ENCODE data around the gene GIPR. TPM values are rescaled to one million over a fixed set of nuclear protein-coding genes. Genes with fewer than 3 reads are reported as not detected.
A peak's percentile ranks its signal among the peaks of the same experiment; 100 is the strongest.
"Not testable (repeated sequence)": the region's sequence is repeated elsewhere in the genome, so short reads cannot be mapped to it uniquely, and the experiment has no call there.

The GIPR gene
- total and polyA plus RNA-seq, 10 of the 15 experiments (the other 5 are each of a cell fraction or from before 2014, with no cell fraction given): 1.7 to 26.3 (median 13.7) TPM

- not testable (repeated sequence) for BruUV-seq (replicated peaks); FAIRE-seq
Observed at GRCh38 chr19:45720065-45720464, 52.0 kb downstream of the GIPR start.

DNA sequence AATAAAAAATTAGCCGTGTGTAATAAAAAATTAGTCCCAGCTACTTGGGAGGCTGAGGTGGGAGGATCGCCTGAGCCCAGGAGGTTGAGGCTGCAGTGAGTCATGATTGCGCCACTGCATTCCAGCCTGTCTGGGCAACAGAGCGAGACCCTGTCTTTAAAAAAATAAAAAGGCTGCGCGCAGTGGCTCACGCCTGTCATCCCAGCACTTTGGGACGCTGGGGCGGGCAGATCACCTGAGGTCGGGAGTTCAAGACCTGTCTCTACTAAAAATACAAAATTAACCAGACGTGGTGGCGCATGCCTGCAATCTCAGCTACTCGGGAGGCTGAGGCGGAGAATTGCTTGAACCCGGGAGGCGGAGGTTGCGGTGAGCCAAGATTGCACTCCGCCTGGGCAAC lies 60.7 kb downstream of the GIPR start:
- H3K27ac ChIP-seq (ENCODE audit: control insufficient read depth, insufficient read depth); H3K4me1 ChIP-seq (ENCODE audit: control insufficient read depth, insufficient read depth, low read length); intact Hi-C loops (cut with micrococcal nuclease; ENCODE audit: unreplicated experiment); RAD21 ChIA-PET (ENCODE audit: unreplicated experiment); H3K9me3 ChIP-seq (replicated peaks; ENCODE audit: control insufficient read depth, insufficient read depth, low read length); H3K27me3 ChIP-seq (replicated peaks in 1 of 2; ENCODE audit: control insufficient read depth in 2 of 2, insufficient read depth in 2 of 2, low read length in 1 of 2); BruUV-seq (replicated peaks); H3K9ac ChIP-seq (ENCODE audit: control insufficient read depth, insufficient read depth, low read length); H4K20me1 ChIP-seq (ENCODE audit: control insufficient read depth, insufficient read depth); FAIRE-seq; H3K36me3 ChIP-seq (ENCODE audit: control insufficient read depth in 2 of 2, insufficient read depth in 2 of 2, low read length in 1 of 2); in situ Hi-C loops (cut with MboI); DNase-seq (ENCODE audit: low read depth, low spot score); H2AFZ ChIP-seq (ENCODE audit: control insufficient read depth, low read depth, low read length); ATAC-seq: not testable (repeated sequence)
- POLR2A ChIA-PET: interaction anchor here (3.8 kb wide), 1 partner anchor 11 kb away, joined by 58 read pairs; no protein-coding TSS in a partner anchor
- CTCF ChIA-PET: interaction anchor here (1.9 kb wide), 1 partner anchor 71 kb away, joined by 5 read pairs; no protein-coding TSS in a partner anchor
- Histone ChIP-seq H3K4me3 (peak overlapping the region; percentile 60; the same call in 1 of the 2 replicates), H3K79me2 (ENCODE audit: control insufficient read depth, insufficient read depth, low read length) (peaks cover 71% of the 10 kb centered on the region), H3K4me2 (ENCODE audit: control insufficient read depth, insufficient read depth) (peak overlapping the region; percentile 31)
- TF ChIP-seq, protein P1, sequence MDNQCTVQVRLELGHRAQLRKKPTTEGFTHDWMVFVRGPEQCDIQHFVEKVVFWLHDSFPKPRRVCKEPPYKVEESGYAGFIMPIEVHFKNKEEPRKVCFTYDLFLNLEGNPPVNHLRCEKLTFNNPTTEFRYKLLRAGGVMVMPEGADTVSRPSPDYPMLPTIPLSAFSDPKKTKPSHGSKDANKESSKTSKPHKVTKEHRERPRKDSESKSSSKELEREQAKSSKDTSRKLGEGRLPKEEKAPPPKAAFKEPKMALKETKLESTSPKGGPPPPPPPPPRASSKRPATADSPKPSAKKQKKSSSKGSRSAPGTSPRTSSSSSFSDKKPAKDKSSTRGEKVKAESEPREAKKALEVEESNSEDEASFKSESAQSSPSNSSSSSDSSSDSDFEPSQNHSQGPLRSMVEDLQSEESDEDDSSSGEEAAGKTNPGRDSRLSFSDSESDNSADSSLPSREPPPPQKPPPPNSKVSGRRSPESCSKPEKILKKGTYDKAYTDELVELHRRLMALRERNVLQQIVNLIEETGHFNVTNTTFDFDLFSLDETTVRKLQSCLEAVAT (IDR thresholded peaks at IDR 0.05): peak; percentile 76; the same call in 1 of the 2 replicates
- 98% methylated on average over 18 of the region's 18 CpGs for WGBS (ENCODE audit: insufficient coverage, insufficient replicate concordance, low lambda C conversion rate, missing lambda C conversion rate)
- SMC1A ChIA-PET (ENCODE audit: uncharacterized antibody, unreplicated experiment): interaction anchor here (2.2 to 2.9 kb wide), 2 partner anchors 12 to 37 kb away, joined by 11 to 35 read pairs; partner anchors contain the start of genes QPCTL and SNRPD2

More at GRCh38 chr19:45720065-45720464, 52.0 kb downstream of the GIPR start:
- DNase-seq (ENCODE audit: low read depth, low spot score); H3K9ac ChIP-seq (ENCODE audit: control insufficient read depth, insufficient read depth, low read length); H3K27ac ChIP-seq (ENCODE audit: control insufficient read depth, insufficient read depth); H3K27me3 ChIP-seq (replicated peaks in 1 of 2; ENCODE audit: control insufficient read depth in 2 of 2, insufficient read depth in 2 of 2, low read length in 1 of 2); intact Hi-C loops (cut with micrococcal nuclease; ENCODE audit: unreplicated experiment); H3K4me2 ChIP-seq (ENCODE audit: control insufficient read depth, insufficient read depth); in situ Hi-C loops (cut with MboI); H4K20me1 ChIP-seq (ENCODE audit: control insufficient read depth, insufficient read depth); H3K9me3 ChIP-seq (replicated peaks; ENCODE audit: control insufficient read depth, insufficient read depth, low read length); ATAC-seq; H2AFZ ChIP-seq (ENCODE audit: control insufficient read depth, low read depth, low read length); H3K4me3 ChIP-seq: not testable (repeated sequence)
- POLR2A ChIA-PET: interaction anchor here (1.1 to 5.9 kb wide), 2 partner anchors 10 to 28 kb away, joined by 3 to 58 read pairs; partner anchors contain the start of genes FBXO46 and SNRPD2
- Histone ChIP-seq H3K4me1 (ENCODE audit: control insufficient read depth, insufficient read depth, low read length) (peaks cover 13% of the 10 kb centered on the region), H3K36me3 (ENCODE audit: control insufficient read depth in 2 of 2, insufficient read depth in 2 of 2, low read length in 1 of 2) (peaks cover 8 to 25% of the 10 kb centered on the region in 2 experiments), H3K79me2 (ENCODE audit: control insufficient read depth, insufficient read depth, low read length) (peaks cover 68% of the 10 kb centered on the region)
- 98% methylated on average over 11 of the region's 11 CpGs for WGBS (ENCODE audit: insufficient coverage, insufficient replicate concordance, low lambda C conversion rate, missing lambda C conversion rate)
- SMC1A ChIA-PET (ENCODE audit: uncharacterized antibody, unreplicated experiment): interaction anchor here (1.3 kb wide), 1 partner anchor 10 kb away, joined by 5 read pairs; no protein-coding TSS in a partner anchor
- CTCF ChIA-PET: interaction anchor here (1.0 to 1.8 kb wide), 2 partner anchors 10 to 30 kb away, joined by 4 to 9 read pairs; partner anchors contain the start of gene FBXO46
- RAD21 ChIA-PET (ENCODE audit: unreplicated experiment): interaction anchor here (0.7 kb wide), 1 partner anchor 8 kb away, joined by 3 read pairs; no protein-coding TSS in a partner anchor
